OCI-M2 (cell line): ENCODE results near the gene LDLRAP1.

ENCODE experiments used
- DNase-seq: peaks from one replicate; lab custom pipeline; 2025; ENCODE audit not compliant: unreplicated experiment; lab: John Stamatoyannopoulos, UW

Gene LDLRAP1

GRCh38 chr1:25561421-25562100, 18.2 kb downstream of the LDLRAP1 start:
- no peak for DNase-seq

GRCh38 chr1:25562101-25562927, 18.9 kb downstream of the LDLRAP1 start:
- DNase-seq, result no peak

- no peak for DNase-seq
These were observed 19.5 kb downstream of the LDLRAP1 start for GRCh38 chr1:25562928-25563283.

GRCh38 chr1:25563330-25564215, 20.2 kb downstream of the LDLRAP1 start:
- no peak for DNase-seq

GRCh38 chr1:25564777-25565574, 21.6 kb downstream of the LDLRAP1 start:
- no peak for DNase-seq

GRCh38 chr1:25565626-25566025, 22.2 kb downstream of the LDLRAP1 start:
- DNase-seq, result no peak

GRCh38 chr1:25566176-25566729, 22.8 kb downstream of the LDLRAP1 start:
- no peak for DNase-seq

- DNase-seq, result no peak
These were observed 23.4 kb downstream of the LDLRAP1 start for GRCh38 chr1:25566730-25567341.

- no peak for DNase-seq
These were observed 24.3 kb downstream of the LDLRAP1 start for GRCh38 chr1:25567710-25568089.

- DNase-seq, result no peak
These were observed 24.9 kb downstream of the LDLRAP1 start for GRCh38 chr1:25568090-25568833.

GRCh38 chr1:25568834-25569596, 25.6 kb downstream of the LDLRAP1 start:
- DNase-seq, result no peak

- DNase-seq, result no peak
These were observed 26.4 kb downstream of the LDLRAP1 start for GRCh38 chr1:25569597-25570396.

- DNase-seq, result no peak
These were observed 27.6 kb downstream of the LDLRAP1 start for GRCh38 chr1:25570798-25571521.

GRCh38 chr1:25571522-25571970, 28.1 kb downstream of the LDLRAP1 start:
- no peak for DNase-seq

- no peak for DNase-seq
These were observed 28.7 kb downstream of the LDLRAP1 start for GRCh38 chr1:25572107-25572506.

GRCh38 chr1:25572708-25573590, 29.5 kb downstream of the LDLRAP1 start:
- DNase-seq, result no peak
